HG02798 (cell line): ENCODE measurements around the gene THBS2.

ENCODE experiments used
- ATAC-seq: cut with Tn5 transposase; IDR thresholded peaks from one replicate; pipeline ENCODE4 v1.9.1; 2021; ENCODE audit warnings: mild to moderate bottlenecking; ENCODE audit not compliant: unreplicated experiment, poor library complexity

Gene THBS2

DNA sequence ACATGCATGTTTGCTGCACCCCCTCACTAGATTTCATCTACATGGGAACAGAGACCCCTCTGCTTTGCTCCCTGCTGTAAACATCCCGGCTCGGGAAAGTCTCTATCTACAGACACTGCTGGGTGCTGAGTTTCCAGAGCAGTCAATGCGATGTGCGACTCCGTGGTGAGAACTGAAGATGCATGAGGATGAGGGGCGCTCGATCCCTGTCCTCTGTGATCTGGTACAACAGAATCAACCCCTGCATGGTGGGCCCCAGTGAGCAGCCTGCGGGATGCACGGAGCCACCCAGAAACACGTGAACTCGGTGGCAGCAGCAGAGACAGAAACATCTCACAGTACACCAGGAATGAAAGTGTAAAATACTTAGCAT is 83.1 kb downstream of the THBS2 start:
- ATAC-seq = no peak

- ATAC-seq = no peak
Observed at GRCh38 chr6:169169941-169170582, 83.6 kb downstream of the THBS2 start.

GRCh38 chr6:169169375-169169774 is 84.3 kb downstream of the THBS2 start:
- ATAC-seq = no peak

DNA sequence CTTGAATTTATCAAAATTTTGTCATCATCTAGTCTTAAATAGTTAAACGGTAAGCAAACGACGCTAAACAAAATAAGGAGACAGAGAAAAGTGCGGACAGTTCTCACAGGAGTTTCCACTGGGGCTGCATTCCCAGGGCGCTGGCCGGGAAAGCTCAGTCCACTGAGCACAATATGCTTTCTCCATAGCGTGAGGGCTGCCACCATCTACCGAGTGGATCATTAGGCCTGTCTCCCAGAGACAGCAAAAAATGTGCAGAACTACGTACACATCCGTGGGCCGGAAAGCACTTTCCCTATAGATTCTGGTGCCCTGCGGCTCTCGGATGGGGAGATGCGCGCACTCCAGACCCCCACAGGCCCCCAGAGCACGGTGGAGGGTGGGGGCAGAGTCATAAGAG is 84.9 kb downstream of the THBS2 start:
- ATAC-seq = no peak

DNA sequence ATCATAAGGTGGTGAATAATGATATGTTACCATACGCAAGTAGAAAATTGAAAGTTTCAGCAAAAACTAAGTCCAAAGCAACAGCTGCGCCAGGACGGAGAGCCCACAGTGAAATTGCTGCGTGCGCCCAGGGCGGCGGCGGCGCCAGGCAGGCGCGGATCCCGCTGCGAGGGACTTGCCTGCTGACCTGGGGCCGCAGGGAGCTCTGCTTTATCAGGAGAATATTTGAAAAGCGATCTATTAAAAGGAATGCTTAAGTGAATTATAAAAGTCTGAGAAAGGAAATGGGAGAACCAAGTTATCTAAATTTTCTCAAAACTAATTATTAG is 85.4 kb downstream of the THBS2 start:
- ATAC-seq = no peak

DNA sequence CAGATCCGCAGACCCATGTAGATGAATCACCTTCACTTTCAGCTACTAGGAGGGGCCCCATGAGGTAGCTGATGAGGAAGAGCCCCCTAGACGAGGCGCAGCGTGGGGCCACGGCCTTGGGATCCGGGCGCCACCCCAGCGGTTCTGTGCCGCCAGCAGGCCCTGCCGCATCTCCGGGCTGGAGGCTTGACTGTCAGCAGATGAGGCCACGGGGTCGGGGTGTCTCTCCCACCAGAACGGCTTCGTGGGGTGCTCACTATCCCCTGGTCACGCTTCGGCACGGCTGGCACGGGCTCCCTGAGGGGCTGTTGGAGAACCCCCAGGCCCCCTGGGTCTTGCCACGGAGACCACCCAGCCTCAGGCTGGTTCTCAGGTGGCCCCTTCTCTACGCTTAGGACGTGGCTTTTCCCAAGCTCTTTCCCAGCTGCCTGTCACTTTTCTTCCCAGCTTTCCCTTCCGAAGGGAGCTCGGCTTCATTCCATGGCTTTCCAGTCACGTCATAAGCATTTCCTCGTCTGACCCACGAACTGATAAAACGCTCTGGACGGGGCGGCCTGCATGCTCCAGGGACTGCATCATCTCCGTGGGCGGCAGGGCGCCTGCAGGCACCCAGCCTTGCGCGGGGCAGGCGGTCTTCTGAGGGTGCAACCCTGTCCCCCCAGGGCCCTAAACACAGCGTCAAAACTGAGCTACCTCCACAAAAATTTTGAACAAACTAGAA is 85.9 kb downstream of the THBS2 start:
- no peak for ATAC-seq

DNA sequence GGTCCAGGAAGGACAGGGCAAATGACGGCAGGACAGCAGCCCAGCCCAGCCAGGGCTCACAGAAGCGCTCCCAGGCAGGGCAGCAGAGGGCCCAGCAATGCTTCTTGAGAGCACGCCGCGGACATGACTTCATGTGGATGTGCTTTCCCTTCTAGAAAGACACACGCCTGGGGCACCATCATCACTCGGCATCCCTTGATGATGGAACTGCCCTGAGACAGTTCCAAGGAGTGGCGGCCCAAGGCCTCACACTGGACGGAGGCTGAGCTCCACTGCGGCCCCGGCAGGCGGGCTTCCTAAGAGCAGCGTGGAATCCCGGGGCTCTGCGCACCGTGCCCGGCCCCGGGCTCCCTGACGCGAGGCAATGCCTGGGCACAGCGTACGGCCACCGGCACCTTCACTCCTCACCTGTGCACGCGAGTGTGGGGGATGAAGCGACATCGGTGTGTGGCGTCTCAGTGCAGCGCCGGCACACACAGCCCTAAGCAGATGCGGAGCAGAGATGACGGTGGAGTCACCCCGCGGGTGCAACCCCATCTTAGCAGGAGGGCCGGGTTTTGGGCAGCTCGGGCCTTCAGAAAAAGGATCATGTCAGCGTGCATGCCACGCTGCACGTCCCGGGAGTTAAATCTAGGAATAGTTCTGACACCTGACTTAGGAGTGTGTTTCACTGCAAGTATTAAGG is 86.6 kb downstream of the THBS2 start:
- no peak for ATAC-seq
